ENCODE data around the gene RHEB.

The RHEB gene

DNA sequence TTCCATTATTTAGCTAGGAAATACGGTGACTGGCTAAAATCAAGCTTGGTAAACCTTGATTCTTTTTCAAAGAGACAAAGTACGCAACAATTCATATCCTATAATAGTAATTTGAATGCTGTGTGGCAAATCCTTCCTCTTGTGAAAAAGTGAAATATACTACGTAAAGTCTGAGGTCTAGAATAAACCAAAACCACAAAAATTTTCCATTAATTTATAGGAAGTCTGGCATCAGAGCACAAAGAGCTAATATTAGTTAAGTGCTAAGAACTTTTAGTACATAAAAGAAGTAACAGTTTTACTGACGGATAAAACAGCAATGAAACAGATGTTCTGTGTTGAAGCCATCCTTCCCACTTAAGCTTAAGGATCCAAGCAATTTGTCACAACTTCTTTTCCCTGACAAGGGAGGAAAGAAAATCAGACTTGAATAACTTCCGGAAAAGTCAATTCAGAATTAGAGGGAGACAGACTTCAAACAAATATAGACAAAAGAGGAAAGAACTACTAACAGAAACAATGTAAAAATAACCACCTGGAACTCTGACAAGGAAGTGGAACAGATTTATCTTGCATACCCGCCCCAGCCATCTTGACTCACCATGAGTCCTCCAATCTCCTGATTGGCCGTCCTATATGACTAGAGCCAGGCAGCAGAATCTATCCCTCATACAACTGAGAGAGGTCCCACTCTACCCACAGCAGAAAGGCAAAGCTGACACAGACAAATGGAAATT is 34.6 kb downstream of the RHEB start:
- TF ChIP-seq, protein P1, sequence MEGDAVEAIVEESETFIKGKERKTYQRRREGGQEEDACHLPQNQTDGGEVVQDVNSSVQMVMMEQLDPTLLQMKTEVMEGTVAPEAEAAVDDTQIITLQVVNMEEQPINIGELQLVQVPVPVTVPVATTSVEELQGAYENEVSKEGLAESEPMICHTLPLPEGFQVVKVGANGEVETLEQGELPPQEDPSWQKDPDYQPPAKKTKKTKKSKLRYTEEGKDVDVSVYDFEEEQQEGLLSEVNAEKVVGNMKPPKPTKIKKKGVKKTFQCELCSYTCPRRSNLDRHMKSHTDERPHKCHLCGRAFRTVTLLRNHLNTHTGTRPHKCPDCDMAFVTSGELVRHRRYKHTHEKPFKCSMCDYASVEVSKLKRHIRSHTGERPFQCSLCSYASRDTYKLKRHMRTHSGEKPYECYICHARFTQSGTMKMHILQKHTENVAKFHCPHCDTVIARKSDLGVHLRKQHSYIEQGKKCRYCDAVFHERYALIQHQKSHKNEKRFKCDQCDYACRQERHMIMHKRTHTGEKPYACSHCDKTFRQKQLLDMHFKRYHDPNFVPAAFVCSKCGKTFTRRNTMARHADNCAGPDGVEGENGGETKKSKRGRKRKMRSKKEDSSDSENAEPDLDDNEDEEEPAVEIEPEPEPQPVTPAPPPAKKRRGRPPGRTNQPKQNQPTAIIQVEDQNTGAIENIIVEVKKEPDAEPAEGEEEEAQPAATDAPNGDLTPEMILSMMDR (IDR thresholded peaks at IDR 0.05), result no peak
- TF ChIP-seq ZFX (IDR thresholded peaks at IDR 0.05; ENCODE audit: borderline replicate concordance), result no peak
- H3K27ac ChIP-seq, result no peak overlapping the region

DNA sequence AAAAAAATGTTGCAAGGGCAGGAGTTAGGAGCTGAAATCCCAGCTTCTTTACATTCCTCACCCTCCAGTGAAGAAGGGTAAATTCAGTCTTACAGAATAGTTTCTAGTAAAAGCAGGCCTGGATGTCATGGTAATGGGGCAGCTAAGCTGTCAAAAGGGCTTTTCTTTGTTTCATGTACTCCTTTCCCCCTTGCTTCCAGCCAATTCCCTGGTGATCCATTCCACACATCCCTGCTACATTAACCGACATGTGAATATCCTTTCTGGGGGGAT is 36.0 kb downstream of the RHEB start:
- TF ChIP-seq ZFX (IDR thresholded peaks at IDR 0.05; ENCODE audit: borderline replicate concordance), result no peak
- TF ChIP-seq, protein P1 (IDR thresholded peaks at IDR 0.05), result no peak
- no peak overlapping the region for H3K27ac ChIP-seq

DNA sequence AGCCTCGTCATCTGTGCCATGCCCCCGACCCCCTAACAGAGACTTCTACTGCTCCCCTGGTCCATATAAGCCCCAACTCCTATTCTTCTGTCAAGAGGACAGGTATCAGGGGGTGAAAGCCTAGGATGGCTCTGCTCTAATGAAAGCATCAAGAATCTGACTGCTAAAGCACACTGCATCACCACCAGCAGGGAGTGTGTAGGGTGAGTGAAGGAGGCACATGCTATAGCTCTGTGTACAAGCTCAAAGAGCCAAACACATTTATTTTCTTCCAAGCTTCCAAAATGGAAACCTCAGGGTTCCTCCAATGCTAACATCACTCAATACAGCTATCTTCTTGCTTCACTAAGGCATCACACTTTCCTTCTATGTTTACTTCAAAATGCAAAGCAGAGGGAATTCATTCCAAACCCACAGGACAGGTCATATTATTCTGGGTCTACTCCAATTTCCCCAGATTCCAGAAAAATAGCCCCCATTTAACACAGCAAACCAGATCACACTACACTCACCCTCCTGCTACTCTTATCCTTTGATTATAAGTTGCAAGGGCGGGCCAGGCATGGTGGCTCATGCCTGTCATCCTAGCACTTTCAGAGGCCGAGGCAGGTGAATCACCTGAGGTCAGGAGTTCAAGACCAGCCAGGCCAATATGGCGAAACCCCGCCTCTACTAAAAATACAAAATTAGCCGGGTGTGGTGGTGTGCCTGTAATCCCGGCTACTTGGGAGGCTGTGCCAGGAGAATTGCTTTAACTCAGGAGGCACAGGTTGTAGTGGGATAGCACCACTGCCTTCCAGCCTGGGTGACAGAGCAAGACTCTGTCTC is 36.6 kb downstream of the RHEB start:
- no peak overlapping the region for H3K27ac ChIP-seq
- TF ChIP-seq ZFX (IDR thresholded peaks at IDR 0.05; ENCODE audit: borderline replicate concordance), result no peak
- TF ChIP-seq, protein P1 (IDR thresholded peaks at IDR 0.05), result no peak

DNA sequence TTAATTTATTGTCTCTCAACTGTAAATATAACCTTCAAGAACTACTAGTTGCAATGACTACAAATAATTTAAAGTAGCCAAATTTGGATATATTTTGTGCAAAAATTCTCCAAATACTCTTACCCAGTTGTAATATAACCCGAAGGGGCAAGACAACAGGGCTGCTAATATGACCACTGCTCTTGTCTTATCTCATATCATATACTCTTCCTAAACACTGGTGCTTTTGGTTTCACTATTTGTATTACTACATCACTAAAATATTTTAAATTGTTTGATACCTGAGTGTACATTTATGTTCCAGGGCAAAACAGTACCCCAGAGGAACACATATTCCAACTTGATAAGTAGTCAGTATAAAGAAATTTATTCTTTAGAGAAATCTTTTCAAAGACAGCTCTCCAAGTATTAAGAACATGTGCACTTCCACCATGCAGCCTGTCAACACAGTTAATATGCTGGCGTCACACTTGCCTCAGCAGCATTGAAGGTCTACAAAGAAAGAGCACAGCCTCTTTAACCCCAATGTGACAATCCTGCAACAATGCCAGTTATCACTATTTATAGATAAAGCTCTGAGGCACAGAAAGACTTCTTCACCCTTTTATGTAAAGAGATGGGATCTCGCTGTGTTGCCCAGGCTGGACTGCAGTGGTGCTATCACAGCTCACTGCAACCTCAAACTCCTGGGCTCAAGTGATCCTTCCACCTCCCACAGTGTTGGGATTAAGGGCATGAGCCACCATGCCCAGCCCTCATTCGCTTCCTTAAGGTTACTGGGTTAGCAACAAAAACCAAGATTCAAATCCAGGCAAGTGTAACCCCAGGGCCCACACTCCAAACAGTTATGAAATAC is 37.8 kb downstream of the RHEB start:
- no peak for TF ChIP-seq ZFX (IDR thresholded peaks at IDR 0.05; ENCODE audit: borderline replicate concordance)
- TF ChIP-seq, protein P1 (IDR thresholded peaks at IDR 0.05), result no peak
- H3K27ac ChIP-seq, result no peak overlapping the region

DNA sequence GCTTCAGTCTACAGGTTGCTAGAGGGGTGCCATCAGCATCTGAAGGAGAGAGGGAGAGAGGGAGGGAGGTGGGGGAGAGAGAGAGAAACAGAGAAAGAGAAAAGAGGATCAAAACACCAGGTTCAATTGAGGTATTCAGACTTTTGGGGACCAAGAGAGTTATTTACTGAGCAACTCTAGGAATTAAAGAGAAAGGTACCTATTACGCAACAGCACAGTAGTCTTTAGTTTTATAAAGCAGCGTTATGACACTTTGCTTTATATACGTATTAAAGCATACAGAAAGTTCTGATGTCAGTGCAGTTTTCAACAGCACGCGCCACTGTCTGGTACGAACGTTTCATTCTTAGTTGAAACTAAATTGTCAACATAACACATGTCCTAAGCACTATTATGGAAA is 41.8 kb downstream of the RHEB start:
- H3K27ac ChIP-seq, result no peak overlapping the region

DNA sequence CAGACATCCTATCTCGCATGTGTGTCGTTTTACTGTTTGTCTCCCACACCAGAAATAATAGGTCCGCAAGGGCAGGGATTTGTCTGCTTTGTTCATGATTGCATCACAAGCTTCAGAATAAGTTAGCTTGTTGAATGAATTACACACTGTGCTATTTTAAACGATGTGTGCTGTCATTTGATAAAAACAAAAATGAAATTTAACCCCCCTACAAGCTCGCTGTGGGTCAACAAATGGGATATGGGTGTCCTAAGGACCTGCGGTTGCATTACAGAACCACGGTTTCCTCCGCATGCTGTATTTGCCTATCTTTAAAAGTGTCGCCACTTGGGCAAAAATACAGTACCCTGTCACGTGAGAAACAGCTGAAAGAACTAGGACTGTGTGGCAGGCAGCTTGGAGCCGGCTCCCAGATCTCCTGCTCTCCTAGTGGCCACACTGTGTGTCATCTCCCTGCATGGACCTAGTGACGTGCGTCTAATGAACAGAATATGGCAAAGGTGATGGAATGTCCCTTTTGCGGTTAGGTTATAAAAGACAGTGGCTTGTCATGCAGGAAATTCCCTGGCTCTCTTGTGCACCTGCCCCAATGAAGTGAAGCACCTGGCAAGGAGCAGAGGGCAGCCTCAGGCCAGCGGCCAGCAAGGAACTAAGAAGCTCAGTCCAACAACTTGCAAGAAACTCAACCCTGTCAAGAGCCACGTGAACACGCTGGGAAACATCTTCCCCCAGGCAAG is 46.9 kb downstream of the RHEB start:
- TF ChIP-seq, protein P1 (IDR thresholded peaks at IDR 0.05), result no peak
- TF ChIP-seq ZFX (IDR thresholded peaks at IDR 0.05; ENCODE audit: borderline replicate concordance), result no peak

More for the DNA sequence above, 41.8 kb downstream of the RHEB start:
- TF ChIP-seq ZFX (IDR thresholded peaks at IDR 0.05; ENCODE audit: borderline replicate concordance), result no peak
- TF ChIP-seq, protein P1 (IDR thresholded peaks at IDR 0.05), result no peak

More for the DNA sequence above, 46.9 kb downstream of the RHEB start:
- H3K27ac ChIP-seq, result no peak overlapping the region
